HG03342 (cell line): ENCODE data around the gene DNAJB1.
A peak's percentile ranks its signal among the peaks of the same experiment; 100 is the strongest.
"Not testable (repeated sequence)": the region's sequence is repeated elsewhere in the genome, so short reads cannot be mapped to it uniquely, and the experiment has no call there.

Experiments used
- ATAC-seq: cut with Tn5 transposase; IDR thresholded peaks from one replicate; pipeline ENCODE4 v1.9.1; 2021; ENCODE audit warnings: mild to moderate bottlenecking, moderate library complexity; ENCODE audit not compliant: unreplicated experiment

The DNAJB1 gene

DNA sequence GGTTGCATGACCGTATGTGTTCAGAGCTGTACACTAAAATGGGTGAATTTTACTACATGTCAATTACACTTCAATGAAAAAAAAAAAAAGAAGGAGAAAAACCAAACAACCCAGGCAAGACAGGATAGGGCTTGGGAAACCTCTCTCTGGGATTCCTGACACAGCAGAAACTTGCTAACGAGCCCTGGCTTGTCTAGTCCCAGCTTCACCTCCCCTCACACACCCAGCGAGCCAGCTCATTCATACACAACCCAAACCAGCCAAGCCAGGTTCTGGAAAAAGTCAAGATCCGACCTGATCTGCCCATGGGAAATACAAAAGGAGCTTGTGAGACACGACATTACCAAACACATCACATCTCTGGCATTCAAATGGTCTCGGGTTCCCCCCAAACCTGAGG, 7.5 kb upstream of the DNAJB1 start:
- no peak for ATAC-seq

DNA sequence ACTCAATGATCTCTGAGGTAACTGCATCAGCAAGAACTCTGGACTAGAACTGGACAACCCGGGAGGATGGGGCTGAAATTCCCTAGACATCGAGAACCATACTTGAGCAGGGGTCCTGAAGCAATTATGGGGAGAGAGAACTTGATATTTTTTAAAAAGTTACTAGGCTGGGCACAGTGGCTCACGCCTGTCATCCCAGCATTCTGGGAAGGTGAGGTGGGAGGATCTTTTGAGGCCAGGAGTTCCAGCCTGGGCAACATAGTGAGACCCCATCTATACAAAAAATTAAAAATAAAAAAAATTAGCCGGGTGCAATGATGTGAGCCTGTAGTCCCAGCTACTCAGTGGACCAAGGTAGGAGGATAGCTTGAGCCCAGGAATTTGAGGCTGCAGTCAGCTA, 2.3 kb upstream of the DNAJB1 start:
- ATAC-seq = no peak

DNA sequence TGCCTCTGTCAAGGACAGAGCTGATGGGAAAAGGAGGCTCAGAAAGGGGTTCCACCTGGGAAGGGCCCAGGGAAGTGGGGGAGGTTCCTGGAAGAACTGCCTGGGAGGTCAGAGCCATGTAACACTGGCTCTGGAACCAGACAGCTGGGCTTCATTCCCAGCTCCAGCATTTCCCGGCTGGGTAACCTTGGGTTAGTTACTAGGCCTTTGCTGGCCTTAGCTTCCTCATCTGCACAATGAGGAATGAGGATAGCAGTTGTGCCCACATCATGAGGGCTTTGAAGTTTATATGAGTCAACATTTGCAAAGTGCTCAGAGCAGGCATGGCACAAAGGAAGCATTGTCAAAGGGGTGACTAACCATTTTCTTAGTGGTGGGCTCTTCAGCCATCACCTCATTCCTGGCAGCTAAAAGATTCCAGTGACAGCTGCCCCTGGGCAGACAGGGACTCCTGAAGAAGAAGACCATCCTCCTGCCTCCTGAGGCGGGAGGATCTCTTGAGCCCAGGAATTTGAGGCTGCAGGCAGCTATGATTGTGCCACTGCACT, 1.7 kb upstream of the DNAJB1 start:
- no peak for ATAC-seq

DNA sequence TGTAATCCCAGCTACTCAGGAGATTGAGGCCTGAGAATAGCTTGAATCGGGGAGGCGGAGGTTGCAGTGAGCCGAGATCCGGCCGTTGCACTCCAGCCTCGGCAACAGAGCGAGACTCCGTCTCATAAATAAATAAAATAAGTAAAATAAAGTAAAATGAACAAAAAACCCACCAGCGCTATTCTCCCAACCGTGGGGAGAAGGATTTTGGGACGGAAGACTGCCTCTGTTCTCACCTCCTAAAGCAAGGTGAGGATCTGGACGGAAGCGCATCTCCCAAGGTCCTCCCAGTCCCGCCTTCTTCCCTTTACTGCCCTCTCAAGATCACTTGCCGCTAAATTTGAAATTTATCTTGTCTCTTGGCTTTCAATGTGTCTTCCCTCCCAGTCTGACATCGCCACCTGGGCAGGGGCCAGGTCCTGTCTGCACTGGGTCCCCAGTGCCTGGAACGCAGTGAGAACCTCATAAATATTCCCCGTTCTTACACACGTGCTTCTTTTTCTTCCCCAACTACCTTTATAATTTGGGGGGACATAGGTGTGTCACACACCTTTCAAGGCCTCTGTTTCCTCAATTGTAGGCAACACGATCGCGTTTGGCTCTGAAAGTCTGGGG, 1.2 kb upstream of the DNAJB1 start:
- ATAC-seq = no peak

DNA sequence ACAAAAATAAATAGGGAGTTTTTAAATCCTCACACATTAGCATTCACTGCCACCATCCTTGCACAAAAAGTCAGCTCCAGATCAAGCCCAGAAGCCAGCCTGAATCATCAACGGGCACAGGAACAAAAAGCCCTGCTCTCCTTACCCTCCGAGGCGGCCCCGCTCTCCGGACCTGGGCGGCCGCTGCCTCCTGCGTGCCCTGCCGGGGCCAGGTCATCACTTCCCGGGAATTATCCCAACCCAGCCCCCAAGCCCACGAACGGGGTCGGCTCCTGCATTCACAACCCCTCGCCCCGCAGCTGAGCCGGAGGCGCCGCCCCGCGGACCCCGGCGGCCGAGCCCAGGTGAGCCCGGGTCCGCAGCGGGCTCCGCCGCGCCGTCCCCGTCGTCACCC, 754 bp downstream of the DNAJB1 start:
- ATAC-seq = peak; percentile 2

DNA sequence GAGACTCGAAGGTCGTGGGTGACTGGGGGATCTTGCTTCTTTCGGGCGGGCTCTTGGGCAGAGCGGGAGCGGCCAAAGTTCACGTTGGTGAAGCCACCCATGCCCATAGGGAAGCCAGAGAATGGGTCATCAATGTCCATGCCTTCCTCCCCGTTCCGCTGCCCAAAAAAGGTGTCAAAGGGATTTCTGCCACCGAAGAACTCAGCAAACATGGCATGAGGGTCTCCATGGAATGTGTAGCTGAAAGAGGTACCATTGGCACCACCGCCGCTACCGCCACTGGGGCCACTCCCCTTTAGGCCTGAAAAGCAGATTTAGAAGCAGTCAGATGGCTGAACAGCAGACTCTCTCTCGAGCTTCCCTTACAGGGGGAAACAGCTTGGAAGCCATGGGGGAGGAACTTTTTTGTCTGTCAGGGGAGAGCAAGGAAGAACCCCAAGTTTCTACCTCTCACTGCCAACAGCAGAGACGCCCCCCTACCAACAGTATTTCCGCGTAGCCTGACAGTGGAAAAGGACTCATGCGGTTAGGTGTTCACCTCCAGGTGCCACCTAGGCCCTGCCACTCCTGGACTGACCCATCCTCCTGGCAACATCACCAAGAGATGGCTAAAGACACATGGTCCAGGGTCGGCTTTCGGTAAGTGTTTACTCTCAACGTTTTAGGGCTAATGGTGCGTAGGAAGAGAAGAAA, 1.3 kb downstream of the DNAJB1 start:
- no peak for ATAC-seq

DNA sequence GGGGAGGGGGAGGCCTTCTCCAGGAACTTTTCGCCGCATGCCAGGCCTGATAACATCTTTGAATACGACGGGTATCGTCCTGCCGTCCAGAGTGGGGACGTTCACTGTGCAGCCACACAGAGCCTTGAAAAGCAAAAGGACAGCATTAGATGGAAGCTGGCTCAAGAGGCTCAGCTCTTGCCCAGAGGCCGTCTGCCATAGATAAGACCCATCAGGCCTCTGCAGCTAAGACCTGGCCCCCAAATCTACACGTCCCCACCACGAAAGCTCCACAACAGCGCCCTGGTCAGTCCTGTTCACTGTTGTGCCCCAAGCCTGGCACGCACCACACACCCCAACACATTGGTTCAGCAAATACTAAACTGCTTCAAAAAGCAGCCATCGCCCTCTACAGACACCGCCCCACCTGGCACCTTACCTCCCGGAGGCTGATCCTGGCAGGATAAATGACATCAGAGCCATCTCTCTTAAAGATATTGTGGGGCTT, 2.1 kb downstream of the DNAJB1 start:
- ATAC-seq = no peak

DNA sequence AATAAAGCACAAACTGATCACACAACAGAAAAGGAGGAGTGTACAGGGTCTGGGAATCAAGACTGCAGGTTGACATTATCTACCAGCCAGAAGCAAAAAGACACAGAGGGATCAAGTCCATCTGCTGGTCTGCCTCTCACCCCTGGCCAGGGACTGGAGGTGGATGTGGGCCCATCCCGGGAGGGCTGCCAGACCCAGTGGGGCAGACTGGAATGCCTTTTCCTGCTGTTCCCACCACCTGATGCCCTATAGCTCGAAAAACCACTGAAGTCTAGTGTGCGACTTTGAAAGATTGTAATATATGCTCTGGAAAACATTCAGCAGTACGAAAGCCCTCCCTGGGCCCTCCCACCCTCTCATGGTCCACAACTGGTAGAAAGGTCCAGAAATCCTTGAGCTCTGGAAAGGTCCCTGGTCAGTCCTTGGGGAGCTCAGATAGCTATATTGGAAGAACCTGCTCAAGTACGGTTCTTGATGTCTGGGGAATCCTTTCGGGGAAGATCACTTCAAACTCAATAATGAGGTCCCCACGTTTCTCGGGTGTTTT, 2.6 kb downstream of the DNAJB1 start:
- no peak for ATAC-seq

DNA sequence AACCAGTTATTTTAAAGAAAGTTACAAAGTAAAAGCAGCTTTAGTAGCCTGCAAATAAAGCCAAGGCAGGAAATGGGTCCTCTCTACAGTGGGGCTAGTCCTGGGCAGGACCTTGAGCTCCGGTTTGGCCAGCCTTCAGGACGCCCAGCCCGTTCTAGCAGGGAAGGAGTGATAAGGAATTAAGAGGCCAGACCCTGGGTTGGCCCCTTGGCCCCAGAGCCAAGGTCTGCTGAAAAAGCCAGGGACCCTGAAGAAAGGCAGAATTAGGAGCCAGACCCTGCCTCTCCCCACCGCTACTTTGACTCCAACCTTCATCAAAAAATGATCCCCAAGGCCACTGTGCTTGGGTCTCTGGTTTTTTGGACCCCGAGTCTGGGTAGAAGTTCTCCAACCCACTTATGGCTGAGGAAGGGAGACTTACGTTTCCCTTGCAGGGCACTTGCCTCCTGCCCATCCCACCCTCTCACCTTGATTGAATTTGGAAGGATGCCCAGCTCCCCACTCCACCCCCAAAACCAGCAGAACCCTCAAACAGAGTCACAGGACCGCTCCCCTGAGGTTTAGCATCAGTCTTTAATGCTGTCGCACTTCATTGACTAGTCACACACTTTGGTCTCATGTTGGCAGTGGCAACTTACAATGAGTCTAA, 3.9 kb downstream of the DNAJB1 start:
- no peak for ATAC-seq

DNA sequence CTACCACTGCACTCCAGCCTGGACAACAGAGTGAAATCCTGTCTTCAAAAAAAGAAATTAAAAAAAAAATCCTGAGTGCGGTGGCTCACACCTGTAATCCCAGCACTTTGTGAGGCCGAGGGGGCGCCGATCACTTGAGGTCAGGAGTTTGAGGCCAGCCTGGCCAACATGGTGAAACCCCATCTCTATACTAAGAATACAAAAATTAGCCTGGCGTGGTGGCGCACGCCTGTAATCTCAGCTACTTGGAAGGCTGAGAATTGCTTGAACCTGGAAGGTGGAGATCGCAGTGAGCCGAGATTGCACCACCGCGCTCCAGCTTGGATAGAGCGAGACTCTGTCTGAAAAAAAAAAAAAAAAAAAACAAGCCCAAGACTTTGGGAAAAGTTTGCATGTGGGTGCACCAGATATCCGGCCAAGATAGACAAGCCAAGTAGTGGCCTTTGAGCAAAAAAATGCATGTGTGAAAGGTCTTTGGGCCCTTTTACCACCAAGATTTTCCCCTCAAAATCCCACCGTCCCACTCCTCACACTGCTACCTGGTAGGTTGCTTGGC, 5.7 kb downstream of the DNAJB1 start:
- ATAC-seq = no peak

DNA sequence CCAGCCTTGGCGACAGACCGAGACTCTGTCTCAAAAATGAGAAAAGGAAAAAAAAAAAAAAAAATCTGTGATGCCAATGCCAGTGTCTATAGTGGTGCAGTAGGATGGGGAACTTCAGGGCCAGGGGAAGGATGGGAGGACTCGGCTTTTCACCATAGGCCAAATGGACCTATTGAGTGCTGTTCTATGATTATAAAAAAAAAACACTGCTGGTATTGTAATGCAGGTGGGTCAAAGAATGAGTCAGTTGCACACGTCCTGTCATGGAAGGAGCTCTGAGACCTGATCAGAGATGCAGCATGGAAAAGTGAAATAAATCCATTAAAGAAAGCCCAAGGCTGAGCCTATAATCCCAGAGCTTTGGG, 7.0 kb downstream of the DNAJB1 start:
- ATAC-seq = no peak

DNA sequence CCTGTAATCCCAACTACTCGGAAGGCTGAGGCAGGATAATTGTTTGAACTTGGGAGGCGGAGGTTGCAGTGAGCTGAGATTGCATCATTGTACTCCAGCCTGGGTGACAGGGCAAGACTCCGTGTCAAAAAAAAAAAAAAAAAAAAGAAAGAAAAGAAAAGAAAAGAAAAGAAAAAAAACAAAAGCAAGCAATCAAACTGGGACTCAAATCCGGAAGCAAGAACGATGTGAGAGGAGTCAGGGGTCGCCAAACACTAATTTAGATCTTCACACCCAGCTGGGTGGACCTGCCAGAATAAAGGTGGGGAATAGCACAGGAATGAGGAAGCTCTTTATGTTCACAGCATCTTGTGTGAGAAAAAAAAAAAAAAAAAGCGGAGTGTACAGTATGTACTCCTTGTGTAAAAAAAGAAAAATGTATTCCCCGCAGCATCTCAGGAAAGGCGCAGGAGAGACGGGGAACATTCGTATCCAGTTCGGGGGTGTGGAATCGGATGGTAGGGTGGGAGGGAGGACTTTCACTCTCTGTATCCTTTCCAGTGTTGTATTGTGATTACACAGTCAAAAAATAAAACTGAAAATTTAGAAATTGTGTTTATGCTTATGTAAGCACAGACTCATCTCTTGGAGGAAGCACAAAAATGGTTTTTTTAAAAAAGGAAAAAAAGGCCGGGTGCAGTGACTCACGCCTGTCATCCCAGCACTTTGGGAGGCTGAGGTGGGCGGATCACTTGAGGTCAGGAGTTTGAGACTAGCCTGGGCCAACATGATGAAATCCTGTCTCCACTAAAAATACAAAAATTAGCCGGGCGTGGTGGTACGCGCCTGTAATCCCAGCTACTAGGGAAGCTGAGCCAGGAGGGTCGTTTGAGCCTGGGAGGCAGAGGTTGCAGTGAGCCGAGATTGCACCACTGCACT, 7.6 kb downstream of the DNAJB1 start:
- ATAC-seq = no peak

DNA sequence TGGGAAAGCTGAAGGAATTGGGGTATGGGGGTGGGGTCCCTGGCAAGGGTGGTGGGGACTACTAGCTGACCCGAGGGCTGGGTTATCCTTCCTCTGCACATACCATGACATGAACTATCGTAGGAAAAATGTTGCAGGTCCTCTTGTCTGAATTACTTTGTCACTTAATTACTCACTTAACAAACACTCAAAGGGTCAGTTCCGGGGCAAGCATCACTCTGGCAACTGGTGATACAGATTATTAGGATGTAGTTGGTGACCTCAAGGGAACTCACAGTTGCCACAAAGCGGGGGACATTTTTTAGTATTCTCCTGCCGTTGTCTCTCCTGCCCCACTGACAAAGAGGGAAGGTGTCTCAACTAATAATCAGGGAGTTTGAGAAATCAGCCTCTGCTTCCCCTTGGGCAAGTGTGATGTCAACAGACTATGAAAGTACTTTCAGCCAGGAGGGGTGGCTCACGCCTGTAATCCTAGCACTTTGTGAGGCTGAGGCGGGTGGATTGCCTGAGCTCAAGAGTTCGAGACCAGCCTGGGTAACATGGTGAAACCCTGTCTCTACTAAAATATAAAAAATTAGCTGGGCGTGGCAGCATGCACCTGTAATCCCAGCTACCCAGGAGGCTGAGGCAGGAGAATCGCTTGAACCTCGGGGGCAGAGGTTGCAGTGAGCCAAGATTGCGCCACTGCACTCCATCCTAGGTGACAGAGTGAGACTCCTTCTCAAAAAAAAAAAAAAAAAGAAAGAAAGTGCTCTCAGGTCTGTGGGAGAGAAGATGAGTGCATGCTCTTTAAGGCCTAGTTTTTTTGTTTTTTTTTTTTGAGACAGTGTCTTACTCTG, 10.3 kb downstream of the DNAJB1 start:
- no peak for ATAC-seq

DNA sequence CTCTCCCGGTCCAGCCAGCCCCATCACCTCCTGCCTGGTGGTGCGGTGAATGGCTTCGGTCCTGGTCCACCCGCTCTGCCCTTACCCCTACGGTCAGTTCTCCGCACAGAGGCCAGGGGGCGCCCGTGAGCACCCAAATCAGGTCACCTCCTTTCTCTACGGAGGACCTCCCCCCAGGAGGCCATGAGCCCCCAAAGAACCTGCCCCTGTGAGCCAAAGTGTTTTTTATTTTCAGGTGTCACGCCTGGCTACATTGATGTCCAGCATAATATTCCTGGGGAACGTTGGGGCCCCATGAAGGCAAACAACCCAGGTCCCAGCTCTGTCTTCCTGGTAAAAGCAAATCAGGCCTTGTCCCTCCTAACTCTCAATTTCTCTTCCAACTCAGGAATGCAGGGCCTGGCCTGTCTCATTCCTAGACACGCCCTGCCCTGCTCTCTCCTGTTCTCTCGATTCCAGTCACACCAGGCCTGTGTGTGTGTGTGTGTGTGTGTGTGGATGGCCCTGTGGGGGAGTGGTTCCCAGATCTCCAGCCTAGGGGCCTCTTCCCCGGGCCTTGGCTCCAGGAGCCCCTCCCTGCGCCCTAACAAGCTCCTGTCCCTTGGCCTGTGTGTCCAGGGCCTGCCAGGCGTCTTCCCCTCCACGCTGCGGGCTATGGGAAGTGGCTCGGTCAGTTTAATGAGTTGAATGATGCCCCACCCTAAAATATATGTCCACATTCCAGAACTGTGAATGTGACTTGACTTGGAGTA, 12.5 kb downstream of the DNAJB1 start:
- no peak for ATAC-seq

DNA sequence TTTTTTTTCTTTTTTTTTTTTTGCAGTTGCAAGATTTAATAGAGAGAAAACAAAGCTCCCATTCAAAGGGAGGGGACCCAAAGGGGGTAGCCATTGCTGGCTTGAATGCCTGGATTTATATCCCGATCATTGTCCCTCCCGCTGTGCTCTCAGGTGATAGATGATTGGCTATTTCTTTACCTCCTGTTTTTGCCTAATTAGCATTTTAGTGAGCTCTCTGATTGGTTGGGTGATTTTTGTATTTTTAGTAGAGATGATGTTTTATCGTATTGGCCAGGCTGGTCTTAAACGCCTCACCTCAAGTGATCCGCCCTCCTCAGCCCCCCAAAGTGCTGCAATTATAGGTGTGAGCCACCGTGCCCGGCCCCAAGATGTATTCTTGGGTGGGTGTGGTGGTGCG, 13.6 kb downstream of the DNAJB1 start:
- ATAC-seq = not testable (repeated sequence)

DNA sequence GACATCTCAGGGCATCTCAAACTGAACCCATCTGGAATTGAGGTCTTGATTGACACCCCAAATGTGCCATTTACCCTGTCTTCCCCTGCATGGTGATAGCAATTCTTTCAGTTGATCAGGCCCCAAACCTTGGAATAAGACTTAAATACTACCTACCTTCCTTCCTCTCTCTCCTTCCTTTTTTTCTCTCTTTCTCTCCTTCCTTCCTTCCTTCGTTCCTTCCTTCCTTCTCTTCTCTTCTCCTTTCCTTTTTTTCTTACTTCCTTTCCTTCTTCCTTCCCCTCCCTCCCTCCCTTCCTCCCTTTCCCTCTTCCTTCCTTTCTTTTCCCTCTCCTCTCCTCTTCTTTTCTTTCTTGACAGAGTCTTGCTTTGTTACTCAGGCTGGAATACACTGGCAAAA, 14.9 kb downstream of the DNAJB1 start:
- no peak for ATAC-seq

DNA sequence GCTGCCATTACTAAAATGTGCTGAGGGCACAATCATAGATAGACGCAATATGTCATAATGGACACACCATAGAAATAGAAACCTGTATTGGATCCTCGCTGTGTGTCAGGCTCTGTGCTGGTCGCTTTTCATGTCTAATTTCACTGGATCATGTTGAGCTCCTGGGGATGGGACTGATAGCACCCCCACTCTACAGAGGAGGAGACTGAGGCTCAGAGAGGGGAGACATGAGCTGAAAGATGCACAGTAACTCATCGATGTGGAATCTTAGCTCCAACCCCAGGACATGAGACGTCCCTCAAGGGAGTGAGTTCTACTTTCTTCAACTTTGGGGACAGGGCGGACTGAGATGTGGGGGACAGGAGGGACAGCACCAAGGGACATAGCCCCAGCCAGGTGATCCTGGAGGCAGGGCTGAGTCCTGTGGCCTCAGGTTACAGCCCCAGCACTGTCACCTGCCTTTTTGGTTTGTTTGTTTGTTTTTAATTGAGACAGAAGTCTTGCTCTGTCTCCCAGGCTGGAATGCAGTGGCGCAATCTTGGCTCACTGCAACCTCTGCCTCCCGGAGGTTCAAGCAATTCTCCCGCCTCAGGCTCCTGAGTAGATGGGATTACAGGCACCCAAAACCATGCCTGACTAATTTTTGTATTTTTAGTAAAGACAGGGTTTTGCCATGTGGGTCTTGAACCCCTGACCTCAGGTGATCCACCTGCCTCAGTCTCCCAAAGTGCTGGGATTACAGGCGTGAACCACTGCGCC, 15.7 kb downstream of the DNAJB1 start:
- no peak for ATAC-seq
